Hematopoietic multipotent progenitor cell treated with erythropoietin and hydrocortisone succinate and interleukin-3 and kit ligand, for 6 days (in vitro differentiated cells): ENCODE data around the gene CACNA1S.

ENCODE experiments used
- DNase-seq: peaks from one replicate; pipeline ENCODE4 v3.0.0-alpha.2; 2015

The CACNA1S gene

DNA sequence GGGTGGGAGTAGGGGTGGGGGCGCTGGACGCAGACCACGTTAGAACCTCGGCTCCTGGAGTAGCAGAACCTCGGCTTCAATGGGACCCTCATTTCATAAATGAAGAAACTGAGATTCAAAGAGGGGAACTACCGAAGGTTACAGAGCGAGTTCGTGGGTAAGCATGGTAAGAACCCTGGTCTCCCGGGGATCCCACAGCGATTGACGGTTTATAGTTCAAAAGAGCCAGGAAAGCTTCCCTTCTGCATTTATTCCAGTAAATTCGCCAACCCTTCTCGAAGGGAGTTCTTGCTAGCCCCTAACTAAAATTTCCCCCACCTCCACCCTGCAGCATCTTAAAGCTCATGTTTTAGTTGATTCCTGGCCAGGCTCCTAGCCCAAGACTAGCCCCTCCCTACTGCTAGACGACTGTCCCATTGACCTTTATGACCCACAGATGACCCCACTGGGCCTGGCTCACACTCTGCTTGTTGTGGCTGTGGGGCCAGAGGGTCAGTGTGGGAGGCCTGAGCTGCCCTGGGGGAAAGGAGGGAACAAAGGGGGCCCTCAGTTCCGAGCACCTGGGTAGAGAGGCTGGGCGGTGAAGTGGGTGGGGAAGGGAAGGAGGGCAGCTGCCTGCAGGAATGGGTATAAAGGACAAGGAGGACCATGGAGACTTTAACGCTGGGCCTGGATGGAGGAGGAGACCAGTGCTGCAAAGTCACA, 88.2 kb downstream of the CACNA1S start:
- DNase-seq: no peak

- DNase-seq: peak; percentile 91
These were observed 88.7 kb downstream of the CACNA1S start, which contains the start of gene KIF21B for GRCh38 chr1:201023517-201023902. TSS of gene KIF21B (minus strand) at chr1:201023714. CDS start at chr1:201023383, 331 bp downstream.

DNA sequence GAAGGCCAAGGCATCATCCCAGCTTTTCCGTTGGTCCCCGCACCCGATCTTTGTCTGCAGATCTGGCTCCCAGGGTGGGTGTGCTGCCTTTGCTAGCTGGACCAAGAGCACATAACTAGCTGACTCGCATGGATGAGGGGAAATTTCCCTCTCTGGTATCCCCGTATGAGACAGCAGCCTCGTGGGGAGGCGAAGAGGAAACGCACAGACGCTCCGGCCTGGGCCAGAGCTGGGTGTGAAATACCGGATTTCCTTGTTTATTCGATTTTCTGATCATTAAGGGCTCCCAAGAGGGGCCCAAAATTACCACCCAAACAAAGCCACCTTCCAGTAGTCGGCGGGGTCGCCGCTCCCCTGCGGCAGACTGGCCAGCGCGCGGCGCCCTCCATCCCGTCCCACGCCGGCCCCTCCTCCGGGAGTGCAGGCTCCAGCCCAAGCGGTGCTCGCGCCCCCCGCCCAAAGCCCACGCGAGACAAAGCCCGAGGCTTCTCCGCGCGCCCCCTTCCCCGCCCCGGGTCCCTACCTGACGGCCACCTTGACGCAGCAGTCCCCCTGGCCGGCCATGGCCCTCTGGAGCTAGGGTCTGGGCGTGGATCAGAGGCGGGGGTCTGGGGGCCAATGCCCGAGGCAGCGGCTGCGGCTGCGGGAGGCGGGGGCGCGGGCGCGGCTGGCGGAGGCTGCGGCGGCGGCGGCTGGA, 89.3 kb downstream of the CACNA1S start:
- DNase-seq: peak; percentile 47

- peak; percentile 53 for DNase-seq
These were observed 89.8 kb downstream of the CACNA1S start for GRCh38 chr1:201022493-201022819.

GRCh38 chr1:201021630-201022492, 90.4 kb downstream of the CACNA1S start:
- no peak for DNase-seq

DNA sequence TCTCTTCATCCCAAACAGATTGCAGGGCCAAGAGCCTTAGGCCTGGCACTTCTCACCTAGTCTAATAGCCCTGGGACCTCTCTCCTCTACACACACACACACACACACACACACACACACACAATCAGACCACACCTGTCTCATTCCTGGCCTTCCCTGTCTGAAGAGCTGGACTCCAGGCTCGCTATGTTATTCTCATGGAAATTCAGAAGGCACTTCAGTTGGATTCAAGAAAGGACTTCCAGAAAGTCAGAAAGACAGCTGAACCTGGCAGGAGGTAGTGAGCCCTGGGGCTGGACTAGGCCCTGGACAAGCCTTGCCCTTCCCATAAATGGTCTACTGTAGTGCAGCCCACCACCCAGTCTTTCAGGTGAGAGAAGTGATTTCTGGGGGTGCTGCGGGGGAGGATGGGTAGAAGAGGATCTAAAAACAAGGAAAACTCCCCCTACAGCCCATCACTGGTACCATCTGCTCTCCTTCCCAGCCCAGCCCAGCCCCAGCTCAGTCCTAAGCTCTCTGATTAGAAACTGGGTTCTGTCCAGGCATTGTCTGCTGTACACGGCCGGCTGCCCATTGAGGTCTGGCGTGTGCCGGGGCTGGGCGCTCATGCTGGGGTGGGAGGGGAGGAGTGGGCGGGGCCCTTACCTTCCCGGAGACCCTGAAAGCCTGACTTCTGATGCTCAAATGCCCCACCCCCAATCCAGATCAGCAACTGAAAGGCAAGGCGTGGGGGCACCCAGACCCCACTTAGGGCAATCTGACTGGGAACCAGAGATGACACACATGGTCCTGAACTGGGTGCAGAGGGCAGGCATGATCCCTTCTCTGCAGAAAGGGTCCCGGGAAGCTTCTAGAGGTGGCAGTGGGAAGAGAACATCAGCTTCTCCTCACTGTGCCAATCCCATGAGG, 91.3 kb downstream of the CACNA1S start:
- DNase-seq: peak; percentile 79

DNA sequence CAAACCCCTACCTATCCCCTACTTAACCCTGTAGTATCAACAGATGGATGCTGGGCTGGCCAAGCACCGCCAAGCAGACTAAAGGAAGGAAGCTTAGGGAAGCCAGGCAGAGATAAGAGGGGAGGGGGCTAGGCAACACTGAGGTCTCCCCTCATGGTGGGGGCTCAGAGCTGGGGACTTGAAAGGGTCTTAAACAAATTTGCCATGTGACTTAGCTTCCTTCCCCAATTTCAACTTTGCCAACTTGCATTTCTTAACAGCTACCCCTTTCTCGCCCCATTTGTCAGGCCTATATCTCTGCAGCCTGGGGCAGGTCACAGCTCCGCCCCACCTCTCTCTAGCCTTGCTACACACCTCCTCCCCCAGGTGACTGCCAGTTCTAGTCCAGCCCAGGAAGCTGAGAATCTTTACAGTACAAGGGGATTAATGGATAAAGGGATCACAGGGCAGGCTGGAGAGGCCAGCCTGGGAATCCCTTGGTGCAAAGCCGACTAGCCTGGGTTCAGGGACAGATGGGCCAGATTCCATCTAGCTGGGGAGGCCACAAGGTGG, 92.1 kb downstream of the CACNA1S start:
- DNase-seq: peak; percentile 63

GRCh38 chr1:201019321-201019977, 92.8 kb downstream of the CACNA1S start:
- peak; percentile 94 for DNase-seq

DNA sequence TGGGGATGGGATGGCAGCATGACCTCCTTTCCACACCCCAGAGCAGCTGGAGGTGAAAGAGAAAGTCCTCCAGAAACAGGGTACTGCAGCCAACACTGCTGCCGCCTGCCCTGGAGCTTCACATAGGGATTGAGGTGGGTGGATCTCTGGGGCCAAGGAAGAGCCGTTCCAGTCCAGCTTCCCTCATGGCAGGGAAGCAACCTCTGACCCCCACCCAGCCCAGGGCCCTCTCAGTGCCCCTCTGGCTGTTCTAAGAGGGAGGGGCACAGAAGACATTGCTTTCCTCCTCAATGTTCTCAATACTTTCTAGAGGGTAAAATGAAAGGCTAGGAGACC, 94.4 kb downstream of the CACNA1S start:
- no peak for DNase-seq

DNA sequence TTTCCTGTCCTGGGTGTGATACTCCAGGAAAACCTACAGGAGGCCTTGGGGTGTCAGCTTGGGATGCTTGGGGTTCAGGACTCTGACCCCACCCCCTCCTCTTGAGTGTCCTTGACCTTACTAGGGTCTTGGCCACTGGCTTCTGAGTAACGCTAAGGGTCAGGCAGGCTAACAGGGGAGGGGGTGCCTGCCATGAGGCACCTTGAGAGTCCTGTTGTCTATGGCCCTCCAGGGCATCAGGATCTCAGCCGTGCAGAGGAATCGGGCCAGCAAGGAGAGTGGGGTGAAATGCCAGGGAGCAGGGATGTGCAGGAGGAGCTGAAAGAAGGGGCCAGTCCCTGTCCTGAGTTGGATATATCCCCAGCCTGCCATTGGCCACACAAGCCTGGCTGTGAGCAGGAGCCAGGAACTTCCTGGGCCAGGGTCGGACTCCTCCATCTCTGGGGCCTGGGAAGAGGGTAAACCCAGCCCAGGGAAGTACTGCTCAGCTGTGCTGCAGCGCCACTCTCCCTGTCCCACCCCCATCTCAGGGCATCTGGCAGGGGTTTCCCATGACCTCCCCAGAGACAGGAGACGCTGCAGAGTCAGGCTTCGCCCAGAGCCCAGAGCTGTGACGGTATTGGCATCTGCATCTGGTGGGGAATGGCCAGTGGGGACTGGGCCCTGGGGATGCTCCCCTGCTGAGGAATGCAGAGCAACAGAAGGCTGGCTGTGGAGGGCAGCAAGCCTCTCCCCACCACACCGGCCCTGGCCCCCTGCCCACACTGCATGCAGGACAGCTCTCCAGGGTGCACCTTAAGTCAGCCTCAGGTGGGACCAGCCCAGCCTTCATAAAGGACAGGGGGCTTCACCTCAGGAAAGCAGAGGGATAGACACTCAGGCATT, 95.0 kb downstream of the CACNA1S start:
- DNase-seq: no peak

- peak; percentile 53 for DNase-seq
These were observed 96.0 kb downstream of the CACNA1S start for GRCh38 chr1:201016211-201016651.

- DNase-seq: peak; percentile 88
These were observed 96.6 kb downstream of the CACNA1S start for GRCh38 chr1:201015551-201016091.

DNA sequence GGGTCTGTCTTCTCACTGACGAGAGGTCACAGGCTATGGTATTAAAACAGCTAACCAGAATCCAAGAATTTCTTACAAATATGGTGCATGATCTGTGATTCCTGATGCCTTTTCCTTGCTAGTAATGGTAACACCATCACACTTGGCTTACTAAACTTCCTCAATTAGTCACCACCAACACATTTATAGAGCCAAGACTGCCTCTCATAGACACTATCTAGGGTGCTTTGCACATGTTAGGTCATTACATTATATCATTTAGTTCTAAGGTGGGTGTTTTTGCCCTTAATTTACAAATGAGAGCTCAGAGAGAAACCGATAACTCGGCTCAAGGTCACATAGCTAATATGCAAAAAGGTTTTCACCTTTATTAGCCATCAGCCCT, 97.4 kb downstream of the CACNA1S start:
- no peak for DNase-seq

DNA sequence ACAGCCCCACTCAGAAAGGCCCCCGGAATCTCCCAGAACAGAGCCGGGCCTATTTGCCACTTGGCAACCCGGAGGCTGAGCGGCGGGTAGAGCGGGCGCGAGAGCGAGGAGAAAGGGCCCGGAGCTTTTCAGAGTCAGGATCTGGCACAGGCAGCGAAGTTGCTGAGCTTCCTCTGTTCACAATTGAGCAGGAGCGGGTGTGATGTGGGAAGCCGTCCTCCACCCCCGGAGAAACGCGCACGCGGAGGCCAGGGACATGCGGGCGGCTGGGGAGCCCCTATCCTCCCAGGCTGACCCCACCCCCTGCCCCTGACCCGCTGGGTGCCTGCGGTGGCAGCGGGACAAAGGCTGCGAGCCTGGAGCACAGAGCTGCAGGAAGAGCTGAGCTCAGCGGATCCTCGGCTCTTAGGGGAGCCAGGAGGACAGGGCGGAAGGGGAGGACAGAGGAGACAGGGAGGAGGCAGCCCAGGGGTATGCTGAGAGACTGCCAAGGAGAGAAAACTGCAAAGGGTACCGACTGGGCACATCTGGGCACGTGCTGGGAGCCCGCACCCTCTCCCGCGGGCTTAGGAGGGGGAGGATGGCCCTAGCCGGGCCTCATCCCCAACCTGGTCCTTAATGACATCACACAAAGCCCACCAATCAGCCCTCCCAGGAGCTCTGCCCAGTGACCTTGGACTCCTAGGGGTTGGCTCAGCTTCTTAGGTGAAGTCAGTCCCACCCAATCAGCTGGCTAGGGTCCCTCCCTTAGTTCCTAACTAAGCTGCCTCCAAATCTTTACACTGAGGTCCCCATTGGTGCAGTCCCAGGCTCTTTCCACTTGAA, 98.0 kb downstream of the CACNA1S start:
- DNase-seq: peak; percentile 50

GRCh38 chr1:201013031-201013485, 99.2 kb downstream of the CACNA1S start:
- DNase-seq: peak; percentile 81

GRCh38 chr1:201011616-201012015, 100.6 kb downstream of the CACNA1S start:
- DNase-seq: no peak

DNA sequence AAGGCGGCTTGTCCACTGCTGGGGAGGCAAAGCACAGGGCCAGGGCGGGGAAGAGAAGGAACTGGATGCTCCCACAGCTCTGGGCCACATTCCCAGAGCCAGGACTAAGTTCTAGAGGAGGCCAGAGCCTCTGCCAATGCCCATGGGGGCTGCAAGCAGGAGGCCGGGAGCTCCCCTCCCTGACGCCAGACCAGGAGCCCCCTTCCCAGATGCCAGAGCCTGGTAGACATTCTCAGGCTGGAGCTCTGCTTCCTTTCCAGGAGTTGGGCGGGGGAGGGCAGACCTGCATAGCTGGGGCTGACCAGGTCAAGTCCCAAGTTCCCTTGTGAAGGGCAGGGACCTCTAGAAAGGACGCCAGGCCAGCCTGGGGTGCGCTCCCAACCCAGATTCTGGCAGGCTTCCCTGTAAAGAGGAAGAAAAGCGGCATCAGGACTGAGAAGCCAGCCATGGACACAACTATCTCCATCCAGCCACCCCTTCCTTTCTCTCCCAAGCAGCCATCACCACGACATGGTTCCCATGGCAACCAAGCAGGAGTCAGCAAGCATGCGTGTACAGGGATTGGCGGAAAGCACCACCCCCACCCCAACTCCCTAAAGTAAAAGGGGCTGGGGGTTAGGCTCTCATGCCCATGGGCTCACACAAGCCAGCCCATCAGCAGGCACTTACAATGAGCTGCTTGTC, 102.1 kb downstream of the CACNA1S start:
- DNase-seq: no peak

- no peak for DNase-seq
These were observed 103.4 kb downstream of the CACNA1S start for GRCh38 chr1:201008666-201009360.
